ENCODE measurements around the gene PRPH. TPM values are rescaled to one million over a fixed set of nuclear protein-coding genes. Genes with fewer than 3 reads are reported as not detected.

Gene PRPH
- total and polyA plus RNA-seq, 2 of the 13 experiments (the other 11 are each of a cell fraction or from before 2014, with no cell fraction given), result 0.12 TPM; not detected in 1

GRCh38 chr12:49264873-49265792 lies 29.8 kb upstream of the PRPH start, which contains the start of gene TUBA1C (continued):
- TF ChIP-seq SNAPC4 (CRISPR knock-in tag; IDR thresholded peaks at IDR 0.05) (peak; percentile 82), HNF1B (CRISPR knock-in tag; IDR thresholded peaks at IDR 0.05) (peak; percentile 68), ZNF703 (CRISPR knock-in tag; IDR thresholded peaks at IDR 0.05; ENCODE audit: borderline replicate concordance) (0 out of 2 replicates have a peak, but pooled peaks have one; percentile 55), HDAC2 (CRISPR knock-in tag; IDR thresholded peaks at IDR 0.05) (no peak), HNRNPL (IDR thresholded peaks at IDR 0.05; ENCODE audit: low read depth, low read length) (0 out of 2 replicates have a peak, but pooled peaks have one; percentile 62), ZBTB46 (CRISPR knock-in tag; IDR thresholded peaks at IDR 0.05; ENCODE audit: borderline replicate concordance) (no peak), CREBL2 (CRISPR knock-in tag; IDR thresholded peaks at IDR 0.05; ENCODE audit: borderline replicate concordance) (no peak), BRD4 (CRISPR knock-in tag; IDR thresholded peaks at IDR 0.05) (peak; percentile 75; the same call in 1 of the 2 replicates), CENPT (CRISPR knock-in tag; IDR thresholded peaks at IDR 0.05; ENCODE audit: low read depth) (peak; percentile 10; the same call in 1 of the 2 replicates), ZNF563 (CRISPR knock-in tag; IDR thresholded peaks at IDR 0.05) (peak; percentile 36), RBM39 (IDR thresholded peaks at IDR 0.05; ENCODE audit: low read depth, low read length, poor library complexity, severe bottlenecking) (peak; percentile 83), ZC3H4 (CRISPR knock-in tag; IDR thresholded peaks at IDR 0.05; ENCODE audit: borderline replicate concordance) (no peak; the same call in none of the 2 replicates), ZNF747 (CRISPR knock-in tag; IDR thresholded peaks at IDR 0.05; ENCODE audit: borderline replicate concordance) (0 out of 2 replicates have a peak, but pooled peaks have one; percentile 45), ZNF205 (CRISPR knock-in tag; IDR thresholded peaks at IDR 0.05) (peak; percentile 11; the same call in 1 of the 2 replicates), ZBTB39 (CRISPR knock-in tag; IDR thresholded peaks at IDR 0.05) (no peak), ZNF367 (CRISPR knock-in tag; IDR thresholded peaks at IDR 0.05; ENCODE audit: borderline replicate concordance) (0 out of 2 replicates have a peak, but pooled peaks have one; percentile 70)

All from HepG2 (cell line).